Activated naive CD4-positive, alpha-beta T cell treated with anti-CD3 and anti-CD28 coated beads for 36 hours (primary cell): ENCODE results near the gene WTIP. TPM values are rescaled to one million over a fixed set of nuclear protein-coding genes. Genes with fewer than 3 reads are reported as not detected.

Experiments used
- CTCF ChIA-PET: fragments of 350-600 bp; sonication (Branson Sonifier 250); formaldehyde crosslinking; loops from one replicate; lab custom pipeline; 2021; ENCODE audit warnings: antibody characterized with exemption; lab: Charles Lee
- DNase-seq: peaks from one replicate; pipeline ENCODE4 v3.0.0-alpha.2; 2020
- H3K27ac Mint-ChIP-seq: one replicate; pipeline ENCODE4 v1.8.0; 2021; ENCODE audit warnings: mild to moderate bottlenecking, mixed read lengths
- H3K27me3 Mint-ChIP-seq: one replicate; pipeline ENCODE4 v1.8.0; 2021; ENCODE audit warnings: low read depth, mixed read lengths
- H3K36me3 Mint-ChIP-seq: one replicate; pipeline ENCODE4 v1.8.0; 2021; ENCODE audit warnings: low read depth, mixed read lengths
- H3K4me1 Mint-ChIP-seq: one replicate; pipeline ENCODE4 v1.8.0; 2021; ENCODE audit warnings: low read depth, mixed read lengths
- H3K4me3 Mint-ChIP-seq: one replicate; pipeline ENCODE4 v1.8.0; 2021; ENCODE audit warnings: mild to moderate bottlenecking, moderate library complexity, mixed read lengths
- H3K9me3 Mint-ChIP-seq: one replicate; pipeline ENCODE4 v1.8.0; 2021; ENCODE audit warnings: mixed read lengths
- intact Hi-C: fragments of 100-400 bp; cut with micrococcal nuclease; formaldehyde crosslinking; loops from one replicate; pipeline ENCODE4 v1.15.1; 2023
- total RNA-seq, 2 experiments: library from RNA; stranded (reverse); gene quantifications; one replicate each; pipeline ENCODE4 v1.2.3, GENCODE V29; 2021

WTIP gene
- total RNA-seq, 2 experiments from 2014 or later, result 0.81 to 0.89 TPM

DNA sequence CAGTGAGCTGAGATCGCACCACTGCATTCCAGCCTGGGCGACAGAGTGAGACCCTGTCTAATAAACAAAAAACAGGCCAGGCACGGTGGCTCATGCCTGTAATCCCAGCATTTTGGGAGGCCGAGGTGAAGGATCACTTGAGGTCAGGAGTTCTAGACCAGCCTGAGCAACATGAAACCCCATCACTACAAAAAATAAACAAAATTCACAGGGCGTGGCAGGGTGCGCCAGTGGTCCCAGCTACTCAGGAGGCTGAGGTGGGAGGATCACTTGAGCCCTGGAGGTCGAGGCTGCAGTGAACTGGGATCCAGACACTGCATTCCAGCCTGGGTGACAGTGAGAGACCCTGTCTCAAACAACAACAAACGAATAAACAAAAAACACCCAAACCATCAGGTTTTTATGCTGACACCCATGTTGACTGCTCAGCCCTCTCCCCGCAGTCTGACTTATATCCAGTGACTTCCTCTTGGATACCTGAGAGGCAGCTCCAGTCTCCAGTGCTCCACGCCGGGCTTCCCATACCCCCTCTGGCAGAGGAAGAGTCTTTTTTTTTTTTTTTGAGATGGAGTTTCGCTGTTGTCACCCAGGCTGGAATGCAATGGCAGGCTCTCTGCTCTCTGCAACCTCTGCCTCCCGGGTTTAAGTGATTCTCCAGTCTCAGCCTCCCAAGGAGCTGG lies 17.7 kb downstream of the WTIP start:
- no peaks in the 10 kb centered on the region for H3K36me3 Mint-ChIP-seq
- no peak overlapping the region for H3K27ac Mint-ChIP-seq
- DNase-seq, result no peak
- H3K4me3 Mint-ChIP-seq, result no peak overlapping the region
- peaks cover 9% of the 10 kb centered on the region for H3K4me1 Mint-ChIP-seq
- H3K27me3 Mint-ChIP-seq, result peaks cover 20% of the 10 kb centered on the region
- CTCF ChIA-PET, result interaction anchor here (0.6 to 0.8 kb wide), 5 partner anchors 29 to 1126 kb away, joined by 3 to 4 read pairs (median 3); partner anchors contain the start of gene CEBPG
- intact Hi-C loops, result no loop called here
- H3K9me3 Mint-ChIP-seq, result no peaks in the 10 kb centered on the region

- H3K9me3 Mint-ChIP-seq, result no peaks in the 10 kb centered on the region
- H3K4me3 Mint-ChIP-seq, result no peak overlapping the region
- DNase-seq, result no peak
- intact Hi-C loops, result loop anchor here (1.0 to 10.0 kb wide), 7 partner anchors 25 to 458 kb away; partner anchors contain the start of gene PDCD2L
- H3K27me3 Mint-ChIP-seq, result peaks cover 20% of the 10 kb centered on the region
- no peak overlapping the region for H3K27ac Mint-ChIP-seq
- H3K36me3 Mint-ChIP-seq, result no peaks in the 10 kb centered on the region
- H3K4me1 Mint-ChIP-seq, result peaks cover 9% of the 10 kb centered on the region
- CTCF ChIA-PET, result interaction anchor here (0.7 to 1.2 kb wide), 3 partner anchors 27 to 441 kb away, joined by 3 to 5 read pairs (median 4); no protein-coding TSS in a partner anchor
Measured at GRCh38 chr19:34500656-34501120, 19.1 kb downstream of the WTIP start.

GRCh38 chr19:34501339-34502320 lies 20.1 kb downstream of the WTIP start:
- CTCF ChIA-PET, result interaction anchor here (0.6 to 1.2 kb wide), 7 partner anchors 17 to 227 kb away, joined by 3 to 7 read pairs (median 3); no protein-coding TSS in a partner anchor
- Mint-ChIP-seq H3K36me3 (no peaks in the 10 kb centered on the region), H3K27ac (no peak overlapping the region), H3K9me3 (no peaks in the 10 kb centered on the region), H3K4me1 (peaks cover 9% of the 10 kb centered on the region), H3K4me3 (no peak overlapping the region), H3K27me3 (peaks cover 20% of the 10 kb centered on the region)
- DNase-seq, result peak; percentile 94
- intact Hi-C loops, result loop anchor here (1.0 to 10.0 kb wide), 7 partner anchors 26 to 459 kb away; partner anchors contain the start of gene PDCD2L

GRCh38 chr19:34502582-34503411 lies 21.2 kb downstream of the WTIP start:
- Mint-ChIP-seq H3K36me3 (no peaks in the 10 kb centered on the region), H3K4me3 (no peak overlapping the region), H3K27me3 (peaks cover 20% of the 10 kb centered on the region), H3K4me1 (peaks cover 9% of the 10 kb centered on the region), H3K27ac (no peak overlapping the region), H3K9me3 (no peaks in the 10 kb centered on the region)
- CTCF ChIA-PET, result interaction anchor here (0.6 to 0.7 kb wide), 4 partner anchors 18 to 227 kb away, joined by 3 to 7 read pairs (median 3); no protein-coding TSS in a partner anchor
- intact Hi-C loops, result loop anchor here (10.0 kb wide), 1 partner anchor 288 kb away; no protein-coding TSS in a partner anchor
- no peak for DNase-seq

- DNase-seq, result no peak
- H3K27ac Mint-ChIP-seq, result no peak overlapping the region
- CTCF ChIA-PET, result no interaction called here
- H3K36me3 Mint-ChIP-seq, result no peaks in the 10 kb centered on the region
- no peak overlapping the region for H3K4me3 Mint-ChIP-seq
- H3K4me1 Mint-ChIP-seq, result peaks cover 9% of the 10 kb centered on the region
- H3K9me3 Mint-ChIP-seq, result no peaks in the 10 kb centered on the region
- peaks cover 20% of the 10 kb centered on the region for H3K27me3 Mint-ChIP-seq
- intact Hi-C loops, result loop anchor here (10.0 kb wide), 1 partner anchor 289 kb away; no protein-coding TSS in a partner anchor
Measured at GRCh38 chr19:34503531-34504272, 22.1 kb downstream of the WTIP start.

- CTCF ChIA-PET, result no interaction called here
- intact Hi-C loops, result loop anchor here (10.0 kb wide), 1 partner anchor 290 kb away; no protein-coding TSS in a partner anchor
- Mint-ChIP-seq H3K27me3 (peaks cover 20% of the 10 kb centered on the region), H3K4me3 (no peak overlapping the region), H3K4me1 (peaks cover 9% of the 10 kb centered on the region), H3K36me3 (no peaks in the 10 kb centered on the region), H3K9me3 (no peaks in the 10 kb centered on the region), H3K27ac (no peak overlapping the region)
- DNase-seq, result no peak
Measured at GRCh38 chr19:34504273-34504808, 22.8 kb downstream of the WTIP start.

- intact Hi-C loops, result loop anchor here (10.0 kb wide), 1 partner anchor 290 kb away; no protein-coding TSS in a partner anchor
- Mint-ChIP-seq H3K4me3 (no peak overlapping the region), H3K27ac (no peak overlapping the region), H3K27me3 (peaks cover 18% of the 10 kb centered on the region), H3K36me3 (no peaks in the 10 kb centered on the region), H3K9me3 (no peaks in the 10 kb centered on the region), H3K4me1 (peaks cover 8% of the 10 kb centered on the region)
- CTCF ChIA-PET, result no interaction called here
- DNase-seq, result no peak
Measured at GRCh38 chr19:34504809-34505291, 23.3 kb downstream of the WTIP start.

- DNase-seq, result no peak
- Mint-ChIP-seq H3K27me3 (peaks cover 16% of the 10 kb centered on the region), H3K4me3 (no peak overlapping the region), H3K27ac (no peak overlapping the region), H3K4me1 (peaks cover 6% of the 10 kb centered on the region), H3K36me3 (no peaks in the 10 kb centered on the region), H3K9me3 (no peaks in the 10 kb centered on the region)
- CTCF ChIA-PET, result interaction anchor here (0.5 kb wide), 2 partner anchors 82 to 308 kb away, joined by 3 read pairs; no protein-coding TSS in a partner anchor
- intact Hi-C loops, result loop anchor here (10.0 kb wide), 1 partner anchor 291 kb away; no protein-coding TSS in a partner anchor
Measured at GRCh38 chr19:34505321-34506025, 23.9 kb downstream of the WTIP start.

- H3K9me3 Mint-ChIP-seq, result peaks cover 4% of the 10 kb centered on the region
- no peak for DNase-seq
- H3K4me3 Mint-ChIP-seq, result no peak overlapping the region
- H3K27ac Mint-ChIP-seq, result no peak overlapping the region
- no peaks in the 10 kb centered on the region for H3K36me3 Mint-ChIP-seq
- CTCF ChIA-PET, result interaction anchor here (0.5 kb wide), 1 partner anchor 308 kb away, joined by 3 read pairs; no protein-coding TSS in a partner anchor
- intact Hi-C loops, result loop anchor here (10.0 kb wide), 1 partner anchor 291 kb away; no protein-coding TSS in a partner anchor
- peaks cover 6% of the 10 kb centered on the region for H3K4me1 Mint-ChIP-seq
- H3K27me3 Mint-ChIP-seq, result peaks cover 20% of the 10 kb centered on the region
Measured at GRCh38 chr19:34506026-34506370, 24.4 kb downstream of the WTIP start.
